ENCODE measurements around the gene RYR3.

Gene RYR3

DNA sequence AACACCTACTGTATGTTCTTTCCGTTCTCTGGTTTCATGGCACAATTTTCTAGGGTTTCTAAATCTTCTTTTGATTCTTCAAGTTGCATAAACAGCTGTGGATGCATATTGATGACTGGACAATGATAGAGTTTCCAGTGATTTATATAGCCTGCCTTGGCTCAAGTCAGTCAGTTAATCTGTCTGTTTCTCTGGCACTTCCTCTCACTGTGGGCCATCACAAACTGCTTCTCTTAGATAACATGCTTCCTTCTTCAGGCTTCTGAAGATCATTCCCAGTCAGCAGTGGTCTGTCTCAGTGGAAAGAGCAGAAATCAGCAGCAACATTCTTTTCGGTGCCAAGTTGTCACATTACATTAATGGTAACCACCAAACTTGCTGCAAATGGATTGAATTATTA lies 207.2 kb downstream of the RYR3 start:
- no peaks in the 10 kb centered on the region for H3K79me1 ChIP-seq (ENCODE audit: low read length)

DNA sequence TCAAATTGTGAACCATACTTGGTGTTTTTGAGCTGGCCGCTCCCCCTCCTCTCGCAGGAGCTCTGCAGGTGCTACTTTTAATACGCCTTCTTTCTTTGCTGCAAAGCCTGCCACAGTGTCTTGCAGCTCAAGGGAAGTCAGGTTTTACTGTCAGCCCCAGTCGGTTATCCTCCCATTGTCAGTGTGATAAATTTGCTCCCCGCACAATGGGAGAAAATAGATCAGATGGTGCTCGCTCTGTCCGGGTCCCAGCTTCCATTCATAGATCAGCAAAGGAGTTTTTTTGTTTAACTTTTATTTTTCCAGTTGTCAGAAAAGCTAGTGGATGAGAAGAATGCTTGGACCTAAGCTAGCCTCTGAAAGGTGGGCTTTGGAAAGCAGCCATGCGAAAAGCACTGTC lies 207.7 kb downstream of the RYR3 start:
- no peak for DNase-seq
- H3K27ac ChIP-seq (ENCODE audit: low read depth, low read length), result no peak overlapping the region
- no peak overlapping the region for H3K4me2 ChIP-seq (ENCODE audit: low read length)
- no peaks in the 10 kb centered on the region for H3K4me1 ChIP-seq (ENCODE audit: control insufficient read depth in 1 of 2, insufficient read depth in 2 of 2, low read length in 2 of 2)
- no peaks in the 10 kb centered on the region for H3K36me3 ChIP-seq (ENCODE audit: control insufficient read depth in 1 of 2, insufficient read depth in 2 of 2, low read length in 2 of 2)
- H3K4me3 ChIP-seq (ENCODE audit: low read depth, low read length), result no peak overlapping the region
- no peak overlapping the region for H2AK5ac ChIP-seq (ENCODE audit: low read length)
- H4K91ac ChIP-seq (ENCODE audit: low read depth, low read length), result no peak overlapping the region
- H2AFZ ChIP-seq (ENCODE audit: insufficient read depth, low read length, poor library complexity), result no peak overlapping the region
- no peak overlapping the region for H4K12ac ChIP-seq (ENCODE audit: low read depth, low read length)
- no peak overlapping the region for H3K4ac ChIP-seq (ENCODE audit: low read depth, low read length)
- no peak overlapping the region for H3K23ac ChIP-seq (ENCODE audit: low read length)
- no peak overlapping the region for H3K9ac ChIP-seq (ENCODE audit: low read length)
- no peaks in the 10 kb centered on the region for H3K9me3 ChIP-seq (ENCODE audit: insufficient read depth, low read depth, low read length)
- no peak overlapping the region for H3K14ac ChIP-seq (ENCODE audit: low read length)
- H3K18ac ChIP-seq (ENCODE audit: low read length), result no peak overlapping the region
- no peak overlapping the region for H2BK120ac ChIP-seq (ENCODE audit: insufficient read depth, low read length, poor library complexity)
- H3K79me2 ChIP-seq (ENCODE audit: control insufficient read depth, insufficient read depth, low read length, poor library complexity), result no peaks in the 10 kb centered on the region
- H3K79me1 ChIP-seq (ENCODE audit: low read length), result no peaks in the 10 kb centered on the region
- H2BK12ac ChIP-seq (ENCODE audit: low read length), result no peak overlapping the region
- no CpG with 5 or more reads among the region's 8 CpGs for WGBS (ENCODE audit: extremely low coverage, insufficient coverage, insufficient read length)
- H3K27me3 ChIP-seq (ENCODE audit: insufficient read depth, low read length), result no peaks in the 10 kb centered on the region
- no peak overlapping the region for H4K8ac ChIP-seq (ENCODE audit: low read depth, low read length)
- H2BK5ac ChIP-seq (ENCODE audit: low read depth, low read length, poor library complexity), result no peak overlapping the region

More for the DNA sequence above, 207.2 kb downstream of the RYR3 start:
- Histone ChIP-seq H4K8ac (ENCODE audit: low read depth, low read length) (no peak overlapping the region), H2AK5ac (ENCODE audit: low read length) (no peak overlapping the region), H3K9ac (ENCODE audit: low read length) (no peak overlapping the region), H2BK12ac (ENCODE audit: low read length) (no peak overlapping the region), H2BK5ac (ENCODE audit: low read depth, low read length, poor library complexity) (no peak overlapping the region), H3K18ac (ENCODE audit: low read length) (no peak overlapping the region), H4K12ac (ENCODE audit: low read depth, low read length) (no peak overlapping the region), H2BK120ac (ENCODE audit: insufficient read depth, low read length, poor library complexity) (no peak overlapping the region), H4K91ac (ENCODE audit: low read depth, low read length) (no peak overlapping the region), H3K23ac (ENCODE audit: low read length) (no peak overlapping the region), H2AFZ (ENCODE audit: insufficient read depth, low read length, poor library complexity) (no peak overlapping the region), H3K4me1 (ENCODE audit: control insufficient read depth in 1 of 2, insufficient read depth in 2 of 2, low read length in 2 of 2) (no peaks in the 10 kb centered on the region), H3K4ac (ENCODE audit: low read depth, low read length) (no peak overlapping the region), H3K36me3 (ENCODE audit: control insufficient read depth in 1 of 2, insufficient read depth in 2 of 2, low read length in 2 of 2) (no peaks in the 10 kb centered on the region), H3K4me2 (ENCODE audit: low read length) (no peak overlapping the region), H3K27ac (ENCODE audit: low read depth, low read length) (no peak overlapping the region), H3K9me3 (ENCODE audit: insufficient read depth, low read depth, low read length) (no peaks in the 10 kb centered on the region), H3K27me3 (ENCODE audit: insufficient read depth, low read length) (no peaks in the 10 kb centered on the region), H3K4me3 (ENCODE audit: low read depth, low read length) (no peak overlapping the region), H3K14ac (ENCODE audit: low read length) (no peak overlapping the region), H3K79me2 (ENCODE audit: control insufficient read depth, insufficient read depth, low read length, poor library complexity) (no peaks in the 10 kb centered on the region)
- no CpG with 5 or more reads among the region's 2 CpGs for WGBS (ENCODE audit: extremely low coverage, insufficient coverage, insufficient read length)
- no peak for DNase-seq

DNA sequence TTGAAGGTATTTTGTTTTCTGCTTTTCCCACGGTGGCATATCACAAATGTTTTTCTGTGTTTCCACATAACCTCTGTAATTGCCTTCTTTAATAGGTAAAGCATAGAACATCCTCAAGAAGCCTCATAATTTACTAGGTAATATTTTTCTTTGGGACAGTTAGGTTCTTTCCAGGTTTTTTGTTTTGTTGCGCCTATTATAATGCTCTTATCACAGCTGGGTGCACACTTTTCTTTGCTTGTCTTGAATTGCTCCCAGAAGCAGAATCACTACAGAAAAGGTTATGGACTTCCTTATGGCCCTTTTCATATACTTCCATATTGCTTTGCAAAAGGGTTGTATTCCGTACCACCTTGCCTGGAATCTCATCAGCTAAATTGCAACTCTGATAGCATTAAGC lies 213.5 kb downstream of the RYR3 start:
- Histone ChIP-seq H3K27ac (ENCODE audit: low read depth, low read length) (no peak overlapping the region), H3K4me1 (ENCODE audit: control insufficient read depth in 1 of 2, insufficient read depth in 2 of 2, low read length in 2 of 2) (no peaks in the 10 kb centered on the region)
- no CpG with 5 or more reads among the region's 3 CpGs for WGBS (ENCODE audit: extremely low coverage, insufficient coverage, insufficient read length)

DNA sequence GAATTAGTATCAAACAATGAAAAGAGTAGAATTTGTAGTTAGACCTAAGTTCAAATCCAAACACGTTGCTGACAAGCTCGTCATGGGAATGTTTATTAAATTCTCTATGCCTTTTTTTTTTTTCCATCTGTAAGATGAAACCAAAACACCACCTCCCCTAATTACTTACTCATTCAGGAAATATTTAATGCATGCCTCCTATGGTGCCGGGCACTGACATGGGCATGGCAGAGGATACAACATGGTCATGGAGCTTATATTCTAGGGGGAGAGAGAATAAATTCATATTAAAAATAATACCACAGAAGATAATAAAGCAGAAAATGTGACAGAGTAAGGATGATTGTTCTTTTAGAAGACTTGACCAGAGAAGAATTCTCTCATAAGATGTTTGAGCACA lies 215.8 kb downstream of the RYR3 start:
- H2BK120ac ChIP-seq (ENCODE audit: insufficient read depth, low read length, poor library complexity), result no peak overlapping the region
- no peaks in the 10 kb centered on the region for H3K4me1 ChIP-seq (ENCODE audit: control insufficient read depth in 1 of 2, insufficient read depth in 2 of 2, low read length in 2 of 2)
- DNase-seq, result no peak
- H3K36me3 ChIP-seq (ENCODE audit: control insufficient read depth in 1 of 2, insufficient read depth in 2 of 2, low read length in 2 of 2), result no peaks in the 10 kb centered on the region
- H3K18ac ChIP-seq (ENCODE audit: low read length), result no peak overlapping the region
- no peaks in the 10 kb centered on the region for H3K27me3 ChIP-seq (ENCODE audit: insufficient read depth, low read length)
- no peak overlapping the region for H2BK12ac ChIP-seq (ENCODE audit: low read length)
- no peak overlapping the region for H3K14ac ChIP-seq (ENCODE audit: low read length)
- no peak overlapping the region for H3K9ac ChIP-seq (ENCODE audit: low read length)
- no peak overlapping the region for H3K23ac ChIP-seq (ENCODE audit: low read length)
- no peaks in the 10 kb centered on the region for H3K79me2 ChIP-seq (ENCODE audit: control insufficient read depth, insufficient read depth, low read length, poor library complexity)
- WGBS (ENCODE audit: extremely low coverage, insufficient coverage, insufficient read length), result no CpG with 5 or more reads among the region's 3 CpGs
- no peak overlapping the region for H2AFZ ChIP-seq (ENCODE audit: insufficient read depth, low read length, poor library complexity)
- H4K8ac ChIP-seq (ENCODE audit: low read depth, low read length), result no peak overlapping the region
- H3K4me3 ChIP-seq (ENCODE audit: low read depth, low read length), result no peak overlapping the region
- no peaks in the 10 kb centered on the region for H3K79me1 ChIP-seq (ENCODE audit: low read length)
- H3K4me2 ChIP-seq (ENCODE audit: low read length), result no peak overlapping the region
- H2BK5ac ChIP-seq (ENCODE audit: low read depth, low read length, poor library complexity), result no peak overlapping the region
- H3K9me3 ChIP-seq (ENCODE audit: insufficient read depth, low read depth, low read length), result no peaks in the 10 kb centered on the region
- no peak overlapping the region for H4K91ac ChIP-seq (ENCODE audit: low read depth, low read length)
- no peak overlapping the region for H4K12ac ChIP-seq (ENCODE audit: low read depth, low read length)
- H3K4ac ChIP-seq (ENCODE audit: low read depth, low read length), result no peak overlapping the region
- H2AK5ac ChIP-seq (ENCODE audit: low read length), result no peak overlapping the region
- H3K27ac ChIP-seq (ENCODE audit: low read depth, low read length), result no peak overlapping the region

More for the DNA sequence above, 213.5 kb downstream of the RYR3 start:
- Histone ChIP-seq H3K27me3 (ENCODE audit: insufficient read depth, low read length) (no peaks in the 10 kb centered on the region), H2BK12ac (ENCODE audit: low read length) (no peak overlapping the region), H3K79me1 (ENCODE audit: low read length) (no peaks in the 10 kb centered on the region), H2BK5ac (ENCODE audit: low read depth, low read length, poor library complexity) (no peak overlapping the region), H3K4ac (ENCODE audit: low read depth, low read length) (no peak overlapping the region), H3K9me3 (ENCODE audit: insufficient read depth, low read depth, low read length) (no peaks in the 10 kb centered on the region), H3K23ac (ENCODE audit: low read length) (no peak overlapping the region), H3K36me3 (ENCODE audit: control insufficient read depth in 1 of 2, insufficient read depth in 2 of 2, low read length in 2 of 2) (no peaks in the 10 kb centered on the region), H3K4me2 (ENCODE audit: low read length) (no peak overlapping the region), H2AFZ (ENCODE audit: insufficient read depth, low read length, poor library complexity) (no peak overlapping the region), H3K14ac (ENCODE audit: low read length) (no peak overlapping the region), H4K12ac (ENCODE audit: low read depth, low read length) (no peak overlapping the region), H2BK120ac (ENCODE audit: insufficient read depth, low read length, poor library complexity) (no peak overlapping the region), H3K4me3 (ENCODE audit: low read depth, low read length) (no peak overlapping the region), H3K18ac (ENCODE audit: low read length) (no peak overlapping the region), H3K9ac (ENCODE audit: low read length) (no peak overlapping the region), H2AK5ac (ENCODE audit: low read length) (no peak overlapping the region), H4K8ac (ENCODE audit: low read depth, low read length) (no peak overlapping the region), H3K79me2 (ENCODE audit: control insufficient read depth, insufficient read depth, low read length, poor library complexity) (no peaks in the 10 kb centered on the region), H4K91ac (ENCODE audit: low read depth, low read length) (no peak overlapping the region)
- no peak for DNase-seq
